Measurements from ENCODE around the gene NOP9.

Gene NOP9

GRCh38 chr14:24264298-24264697 is 35.4 kb upstream of the NOP9 start:
- DNase-seq = no peak

GRCh38 chr14:24266344-24267244 is 33.1 kb upstream of the NOP9 start:
- DNase-seq = no peak

GRCh38 chr14:24267516-24267915 is 32.1 kb upstream of the NOP9 start:
- no peak for DNase-seq

GRCh38 chr14:24268225-24268624 is 31.4 kb upstream of the NOP9 start:
- DNase-seq = no peak

- DNase-seq = no peak
Observed at GRCh38 chr14:24269368-24269767, 30.3 kb upstream of the NOP9 start.

GRCh38 chr14:24269910-24270536 is 29.6 kb upstream of the NOP9 start:
- DNase-seq = no peak

GRCh38 chr14:24270537-24271133 is 29.0 kb upstream of the NOP9 start:
- no peak for DNase-seq

GRCh38 chr14:24271134-24271833 is 28.4 kb upstream of the NOP9 start, which contains the start of gene RABGGTA:
TSS of gene RABGGTA (minus strand) at chr14:24271597. CDS start at chr14:24271115, 482 bp downstream.
- DNase-seq = peak; percentile 88

GRCh38 chr14:24271834-24272263 is 27.8 kb upstream of the NOP9 start:
- no peak for DNase-seq

GRCh38 chr14:24272467-24272866 is 27.2 kb upstream of the NOP9 start:
- no peak for DNase-seq

GRCh38 chr14:24273422-24273998 is 26.1 kb upstream of the NOP9 start:
- DNase-seq = no peak

- DNase-seq = peak; percentile 26
Observed at GRCh38 chr14:24274101-24274543, 25.5 kb upstream of the NOP9 start.

GRCh38 chr14:24277071-24277470 is 22.6 kb upstream of the NOP9 start:
- no peak for DNase-seq

GRCh38 chr14:24277606-24278321 is 21.9 kb upstream of the NOP9 start:
- DNase-seq = no peak

- DNase-seq = no peak
Observed at GRCh38 chr14:24278424-24278823, 21.2 kb upstream of the NOP9 start.

- no peak for DNase-seq
Observed at GRCh38 chr14:24279301-24280186, 20.1 kb upstream of the NOP9 start.

GRCh38 chr14:24280797-24281460 is 18.7 kb upstream of the NOP9 start:
- no peak for DNase-seq

GRCh38 chr14:24281636-24282035 is 18.0 kb upstream of the NOP9 start:
- no peak for DNase-seq

- no peak for DNase-seq
Observed at GRCh38 chr14:24282736-24283135, 16.9 kb upstream of the NOP9 start.

GRCh38 chr14:24283796-24284460 is 15.7 kb upstream of the NOP9 start:
- no peak for DNase-seq
